ENCODE results near the gene AP1S2.

- TF ChIP-seq EZH2 (IDR thresholded peaks at IDR 0.05; ENCODE audit: low read depth, low read length, severe bottlenecking) (no peak), CTCF (IDR thresholded peaks at IDR 0.05; ENCODE audit: control extremely low read depth in 1 of 3, insufficient read depth in 1 of 3, low read depth in 1 of 3, low read length in 3 of 3) (no peak), KDM1A (IDR thresholded peaks at IDR 0.05; ENCODE audit: borderline replicate concordance, low read length) (no peak), CHD2 (IDR thresholded peaks at IDR 0.05; ENCODE audit: low read length) (no peak), SUZ12 (IDR thresholded peaks at IDR 0.05; ENCODE audit: low read length) (no peak), POLR2AphosphoS5 (IDR thresholded peaks at IDR 0.05; ENCODE audit: low read depth, low read length) (no peak), JUND (IDR thresholded peaks at IDR 0.05; ENCODE audit: low read length) (no peak), SP1 (IDR thresholded peaks at IDR 0.05; ENCODE audit: low read depth, low read length) (no peak), SIN3A (conservative IDR thresholded peaks at IDR 0.05 in 1 of 2, IDR thresholded peaks at IDR 0.05 in 1 of 2; ENCODE audit: low read depth in 1 of 2, low read length in 2 of 2) (no peak), EP300 (IDR thresholded peaks at IDR 0.05; ENCODE audit: borderline replicate concordance in 1 of 2, low read depth in 2 of 2, low read length in 2 of 2) (no peak), CTBP2 (IDR thresholded peaks at IDR 0.05; ENCODE audit: borderline replicate concordance, insufficient read depth, insufficient read length, low read length) (no peak)
Measured at GRCh38 chrX:15888062-15888461, 33.4 kb upstream of the AP1S2 start.
